OCI-LY7 (cell line): Measurements from ENCODE around the gene YBX1.
A peak's percentile ranks its signal among the peaks of the same experiment; 100 is the strongest.

ENCODE experiments used
- CTCF ChIP-seq: fragments of 200-600 bp; sonication (generic); conservative IDR thresholded peaks from 2 replicates; pipeline ENCODE4 v1.5.1; 2014; ENCODE audit warnings: mild to moderate bottlenecking, antibody characterized with exemption, low read length, moderate library complexity, mixed read lengths
- EZH2phosphoT487 ChIP-seq: fragments of 200-600 bp; sonication (generic); IDR thresholded peaks from 2 replicates; pipeline ENCODE4 v1.6.1; 2018; ENCODE audit warnings: low read depth, borderline replicate concordance, mild to moderate bottlenecking, mixed run types, antibody characterized with exemption, low read length, moderate library complexity, mixed read lengths

DNA sequence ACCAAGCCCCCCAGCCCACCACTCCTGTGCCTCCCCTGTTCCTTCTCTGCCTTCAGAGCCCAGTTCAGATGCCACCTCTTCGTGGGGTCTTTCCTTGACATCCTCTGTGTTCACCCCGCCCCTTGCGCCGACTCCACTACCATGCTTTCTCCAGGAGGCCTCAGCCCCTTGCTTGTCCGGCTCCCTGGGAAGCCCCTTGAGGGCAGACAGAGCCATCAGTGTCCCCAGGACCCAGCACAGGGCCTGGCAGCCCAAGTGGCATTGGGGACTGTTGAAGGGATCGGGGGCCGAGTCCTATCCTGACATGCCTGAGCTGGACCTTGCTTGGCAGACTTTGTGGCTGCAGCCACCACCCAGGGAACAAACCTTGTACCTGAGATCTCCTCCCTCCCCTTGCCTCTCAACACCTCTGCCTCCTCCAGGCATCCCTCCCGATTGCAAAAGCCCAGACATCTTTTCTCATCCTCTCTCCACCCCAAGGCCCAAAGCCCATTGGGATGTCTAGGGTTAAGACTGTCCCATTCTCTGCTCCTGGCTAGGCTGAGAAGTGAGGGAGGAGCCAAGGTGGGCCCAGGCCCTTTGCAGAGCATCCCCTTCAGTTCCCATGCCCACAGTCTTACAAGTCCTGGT is 54.5 kb downstream of the YBX1 start:
- 0 out of 2 replicates have a peak, but pooled peaks have one; percentile 5 for TF ChIP-seq CTCF
- TF ChIP-seq EZH2phosphoT487, result no peak
